ENCODE measurements around the gene LAGE3.

Gene LAGE3

GRCh38 chrX:154428176-154429171 lies 50.6 kb downstream of the LAGE3 start, which contains the start of gene ATP6AP1:
Gene ATP6AP1 (plus strand): TSS chrX:154428677. CDS start chrX:154428693, 16 bp downstream.
- ChIA-PET POLR2A (no interaction called here), CTCF (interaction anchor here (1.0 to 2.7 kb wide), 3 partner anchors 10 to 99 kb away, joined by 3 to 7 read pairs (median 4); partner anchors contain the start of gene TAFAZZIN)
- TF ChIP-seq CTCF (IDR thresholded peaks at IDR 0.05; ENCODE audit: control extremely low read depth, extremely low read depth, low read depth, missing control alignments), result peak; percentile 27
- peak; percentile 91 for DNase-seq (ENCODE audit: extremely low spot score)
